Measurements from ENCODE around the gene TSPAN15.

DNA sequence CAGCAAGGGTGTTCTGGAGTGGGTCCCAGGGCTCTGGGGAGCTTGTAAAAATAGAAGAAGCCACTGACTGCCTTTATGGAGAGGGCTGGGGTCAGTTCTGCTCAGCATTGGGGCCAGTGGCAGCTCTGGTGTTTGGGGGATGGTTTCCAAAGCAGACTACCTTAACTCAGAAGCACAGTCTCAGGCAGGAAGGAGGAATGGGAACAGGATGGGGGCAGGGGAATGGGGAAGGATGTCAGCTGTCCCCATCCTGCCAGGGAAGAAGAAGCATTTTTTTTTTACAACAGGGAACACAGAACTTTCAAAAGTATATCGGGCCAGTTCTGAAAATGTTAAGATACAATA, 28.8 kb downstream of the TSPAN15 start:
- TF ChIP-seq, protein P1, sequence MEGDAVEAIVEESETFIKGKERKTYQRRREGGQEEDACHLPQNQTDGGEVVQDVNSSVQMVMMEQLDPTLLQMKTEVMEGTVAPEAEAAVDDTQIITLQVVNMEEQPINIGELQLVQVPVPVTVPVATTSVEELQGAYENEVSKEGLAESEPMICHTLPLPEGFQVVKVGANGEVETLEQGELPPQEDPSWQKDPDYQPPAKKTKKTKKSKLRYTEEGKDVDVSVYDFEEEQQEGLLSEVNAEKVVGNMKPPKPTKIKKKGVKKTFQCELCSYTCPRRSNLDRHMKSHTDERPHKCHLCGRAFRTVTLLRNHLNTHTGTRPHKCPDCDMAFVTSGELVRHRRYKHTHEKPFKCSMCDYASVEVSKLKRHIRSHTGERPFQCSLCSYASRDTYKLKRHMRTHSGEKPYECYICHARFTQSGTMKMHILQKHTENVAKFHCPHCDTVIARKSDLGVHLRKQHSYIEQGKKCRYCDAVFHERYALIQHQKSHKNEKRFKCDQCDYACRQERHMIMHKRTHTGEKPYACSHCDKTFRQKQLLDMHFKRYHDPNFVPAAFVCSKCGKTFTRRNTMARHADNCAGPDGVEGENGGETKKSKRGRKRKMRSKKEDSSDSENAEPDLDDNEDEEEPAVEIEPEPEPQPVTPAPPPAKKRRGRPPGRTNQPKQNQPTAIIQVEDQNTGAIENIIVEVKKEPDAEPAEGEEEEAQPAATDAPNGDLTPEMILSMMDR (optimal IDR thresholded peaks at IDR 0.05 in 1 of 3, IDR thresholded peaks at IDR 0.05 in 1 of 3, conservative IDR thresholded peaks at IDR 0.05 in 1 of 3; ENCODE audit: extremely low read depth in 1 of 3, insufficient read depth in 2 of 3, low read length in 3 of 3) = no peak
- TF ChIP-seq EZH2 (IDR thresholded peaks at IDR 0.05; ENCODE audit: low read length) = no peak
